ENCODE measurements around the gene GDPD3.

The GDPD3 gene

DNA sequence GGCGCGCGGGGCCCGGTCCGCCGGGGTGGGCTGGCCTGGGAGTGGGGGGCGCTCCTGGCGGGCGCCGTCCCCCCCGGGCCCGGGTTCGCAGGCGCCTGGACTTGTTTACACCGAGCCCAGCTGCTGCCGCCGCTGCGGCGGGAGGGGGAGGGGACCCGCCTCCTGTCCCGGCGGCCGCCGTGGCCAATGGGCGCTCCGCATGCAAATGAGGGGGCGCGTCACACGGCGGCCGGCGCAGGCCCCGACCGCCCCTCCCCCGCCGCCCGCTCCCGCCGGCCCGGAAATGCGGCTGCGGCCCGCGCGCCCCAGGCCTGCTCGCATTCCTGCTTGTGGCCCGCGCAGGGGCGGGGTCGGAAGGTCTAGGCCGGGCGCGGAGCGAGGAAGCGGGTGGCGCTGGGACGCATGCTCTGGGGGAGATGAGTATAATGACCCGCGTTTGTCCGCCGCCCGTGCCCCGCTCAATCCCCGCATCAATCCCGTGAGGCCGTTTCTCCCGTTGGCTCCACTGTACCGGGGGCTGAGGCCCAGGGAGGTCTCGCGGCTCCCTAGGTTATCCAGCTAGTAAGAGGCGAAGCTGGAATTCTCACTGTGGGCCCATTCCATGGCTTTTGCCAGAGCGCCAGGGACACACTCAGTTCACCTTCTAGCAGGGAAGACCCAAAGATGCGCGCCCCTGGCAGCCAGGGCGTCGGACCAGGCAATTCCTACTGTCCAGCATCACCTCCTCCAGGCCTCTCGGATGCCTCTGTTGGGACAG lies 17.1 kb downstream of the GDPD3 start, which contains the start of gene YPEL3:
TSS of gene YPEL3 (minus strand) at position 109 of the 757 bp plus-strand sequence. CDS start 731 bp downstream, outside the sequence.
- TF ChIP-seq, protein P1, sequence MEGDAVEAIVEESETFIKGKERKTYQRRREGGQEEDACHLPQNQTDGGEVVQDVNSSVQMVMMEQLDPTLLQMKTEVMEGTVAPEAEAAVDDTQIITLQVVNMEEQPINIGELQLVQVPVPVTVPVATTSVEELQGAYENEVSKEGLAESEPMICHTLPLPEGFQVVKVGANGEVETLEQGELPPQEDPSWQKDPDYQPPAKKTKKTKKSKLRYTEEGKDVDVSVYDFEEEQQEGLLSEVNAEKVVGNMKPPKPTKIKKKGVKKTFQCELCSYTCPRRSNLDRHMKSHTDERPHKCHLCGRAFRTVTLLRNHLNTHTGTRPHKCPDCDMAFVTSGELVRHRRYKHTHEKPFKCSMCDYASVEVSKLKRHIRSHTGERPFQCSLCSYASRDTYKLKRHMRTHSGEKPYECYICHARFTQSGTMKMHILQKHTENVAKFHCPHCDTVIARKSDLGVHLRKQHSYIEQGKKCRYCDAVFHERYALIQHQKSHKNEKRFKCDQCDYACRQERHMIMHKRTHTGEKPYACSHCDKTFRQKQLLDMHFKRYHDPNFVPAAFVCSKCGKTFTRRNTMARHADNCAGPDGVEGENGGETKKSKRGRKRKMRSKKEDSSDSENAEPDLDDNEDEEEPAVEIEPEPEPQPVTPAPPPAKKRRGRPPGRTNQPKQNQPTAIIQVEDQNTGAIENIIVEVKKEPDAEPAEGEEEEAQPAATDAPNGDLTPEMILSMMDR (IDR thresholded peaks at IDR 0.05) = no peak

DNA sequence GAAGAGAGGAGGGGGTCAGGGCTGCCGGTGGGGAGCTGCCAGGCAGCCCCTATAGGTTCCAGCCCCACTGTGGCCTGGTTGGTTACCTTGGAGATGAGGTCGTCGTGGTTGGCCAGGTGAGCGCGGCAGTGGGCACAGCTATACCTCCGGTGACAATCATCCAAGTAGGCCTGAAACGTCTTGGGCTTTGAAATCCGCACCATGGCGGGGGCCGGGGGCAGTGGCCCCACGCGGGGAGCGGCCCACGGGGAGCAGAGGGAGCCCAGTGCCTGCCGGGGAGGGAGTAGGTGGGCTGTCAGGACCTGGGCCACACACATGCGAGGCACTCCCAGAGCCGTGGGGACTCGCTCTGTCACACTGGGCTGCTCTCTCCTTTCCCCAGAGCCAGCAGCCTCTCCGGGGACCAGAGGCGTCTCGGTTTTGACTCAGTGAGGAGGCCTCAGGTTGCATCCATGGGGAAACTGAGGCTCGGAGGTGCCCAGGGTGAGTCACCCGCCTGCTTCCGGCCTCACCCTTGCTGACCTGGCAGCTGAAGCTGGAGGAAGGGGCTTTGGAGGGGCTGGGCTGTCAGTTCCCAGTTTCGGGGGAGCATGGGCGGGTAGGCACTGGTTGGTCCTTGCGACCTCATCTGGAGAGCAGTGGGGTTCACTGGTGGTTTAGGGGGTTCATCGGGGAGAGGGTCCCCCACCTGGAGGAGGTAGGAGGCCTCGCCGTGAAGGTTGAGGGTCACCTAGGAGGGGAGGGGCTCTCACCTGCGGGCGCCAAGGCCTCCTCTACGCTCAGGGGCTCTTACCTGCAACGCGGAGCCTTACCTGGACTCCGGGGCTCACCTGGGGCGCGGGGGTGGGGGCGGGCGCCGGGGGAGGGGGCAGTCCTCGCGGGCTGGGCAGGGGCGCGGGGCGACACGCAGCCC lies 17.9 kb downstream of the GDPD3 start:
- TF ChIP-seq, protein P1 (IDR thresholded peaks at IDR 0.05) = no peak

DNA sequence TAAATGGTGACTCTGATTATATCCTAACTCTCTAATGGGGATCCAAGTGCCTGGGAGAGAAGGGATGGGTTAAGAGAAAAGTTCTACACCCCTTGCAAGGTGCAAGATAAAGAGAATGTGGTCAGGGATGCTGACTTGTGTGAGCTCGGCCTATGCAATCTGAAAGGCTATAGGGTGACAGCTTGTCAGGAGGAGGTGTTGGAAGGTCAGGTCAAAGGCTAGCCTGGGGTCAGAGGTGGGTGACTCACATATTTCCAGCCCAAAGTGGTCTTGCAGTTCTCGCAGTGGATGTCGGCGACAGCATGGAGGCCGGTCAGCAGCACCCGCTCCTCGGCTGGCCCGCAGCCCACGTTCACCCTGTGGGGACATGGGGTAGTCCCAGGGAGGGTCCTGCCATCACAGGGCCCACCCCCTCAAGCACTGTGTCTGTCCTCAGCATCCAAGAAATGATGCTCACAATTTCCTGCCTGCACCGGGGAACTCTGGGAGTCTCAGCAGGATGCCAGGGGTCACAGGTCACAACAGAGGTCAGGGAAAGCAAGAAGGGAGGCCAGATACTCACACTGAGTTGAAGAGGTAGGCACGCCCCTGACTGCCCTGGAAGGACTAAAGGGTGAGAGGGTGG lies 18.7 kb downstream of the GDPD3 start:
- TF ChIP-seq, protein P1 (IDR thresholded peaks at IDR 0.05) = no peak

DNA sequence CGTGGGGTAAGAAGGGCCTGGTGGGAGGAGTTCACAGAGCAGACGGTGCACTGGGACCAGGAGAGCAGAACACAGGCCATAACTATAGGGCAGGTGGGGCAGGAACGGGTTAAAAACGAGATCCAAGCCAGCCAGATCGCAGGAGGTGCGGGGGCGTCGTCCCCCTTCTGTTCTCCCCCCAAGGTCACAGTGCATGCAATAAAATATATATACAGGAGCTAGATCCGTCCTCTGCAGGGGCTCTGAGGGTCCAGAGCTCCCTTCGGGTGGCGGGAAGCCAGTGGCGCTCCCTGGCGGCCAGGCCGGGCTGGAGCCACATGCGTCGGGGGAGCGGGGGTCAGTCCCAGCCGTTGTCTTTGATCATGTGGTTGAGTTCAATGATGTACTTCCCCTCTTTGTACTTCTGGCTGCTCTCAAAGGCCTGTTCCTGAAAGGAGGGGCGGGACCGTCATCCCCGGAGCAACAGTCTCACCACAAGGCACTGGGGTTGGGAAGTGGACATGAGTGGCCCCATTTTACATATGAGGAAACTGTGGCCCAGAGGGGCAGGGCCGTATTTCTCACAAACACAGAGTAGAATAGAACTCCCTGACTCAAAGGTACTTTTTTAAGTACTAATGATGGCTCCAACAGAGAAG lies 20.8 kb downstream of the GDPD3 start:
- TF ChIP-seq, protein P1 (IDR thresholded peaks at IDR 0.05) = no peak

DNA sequence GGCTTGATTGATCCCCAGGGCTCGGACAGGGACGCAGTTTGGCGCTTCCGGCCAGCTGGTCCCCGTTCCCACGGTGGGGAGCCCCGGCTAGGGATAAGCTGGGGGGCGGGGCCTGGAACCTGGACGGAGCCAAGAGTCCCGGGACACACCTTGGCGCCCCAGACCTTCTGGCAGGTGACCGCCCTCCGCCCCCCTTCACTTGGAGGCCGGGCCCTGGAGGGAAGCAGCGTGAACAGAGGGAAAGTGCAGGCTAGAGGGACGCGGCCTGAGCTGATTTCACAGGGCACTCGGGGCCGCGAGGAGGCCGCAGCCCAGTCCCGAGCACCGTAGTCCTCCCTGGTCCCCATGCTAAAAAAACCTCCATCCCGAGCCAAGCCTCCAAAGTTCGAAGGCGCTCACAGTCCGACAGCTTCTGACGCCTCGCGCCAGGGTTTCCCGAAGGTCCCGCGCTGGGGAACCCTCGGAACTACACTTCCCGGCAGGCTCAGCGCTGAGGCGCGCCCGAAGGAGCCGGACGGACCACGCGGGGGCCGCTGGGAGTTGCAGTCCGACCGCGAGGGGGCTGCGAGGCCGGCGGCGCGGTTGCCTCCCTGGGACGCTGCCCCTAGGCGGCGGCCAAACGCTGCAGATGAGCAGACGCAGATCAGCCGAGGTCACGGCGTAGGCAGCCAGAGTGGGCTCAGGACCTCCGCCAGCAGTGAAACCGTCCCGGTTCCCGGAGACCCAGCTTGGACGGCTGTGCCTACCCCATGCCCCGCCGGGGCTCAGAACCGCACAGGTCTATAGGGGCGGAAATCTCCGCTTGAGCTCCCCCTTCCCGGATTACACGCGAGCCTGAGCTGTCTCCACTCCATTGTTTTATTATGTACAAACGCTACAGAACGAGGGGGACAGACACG lies 21.6 kb downstream of the GDPD3 start, which contains the start of gene TBX6:
TSS of gene TBX6 (minus strand) at position 451 of the 899 bp plus-strand sequence. CDS start 731 bp downstream, outside the sequence.
- TF ChIP-seq, protein P1 (IDR thresholded peaks at IDR 0.05) = peak; percentile 72

DNA sequence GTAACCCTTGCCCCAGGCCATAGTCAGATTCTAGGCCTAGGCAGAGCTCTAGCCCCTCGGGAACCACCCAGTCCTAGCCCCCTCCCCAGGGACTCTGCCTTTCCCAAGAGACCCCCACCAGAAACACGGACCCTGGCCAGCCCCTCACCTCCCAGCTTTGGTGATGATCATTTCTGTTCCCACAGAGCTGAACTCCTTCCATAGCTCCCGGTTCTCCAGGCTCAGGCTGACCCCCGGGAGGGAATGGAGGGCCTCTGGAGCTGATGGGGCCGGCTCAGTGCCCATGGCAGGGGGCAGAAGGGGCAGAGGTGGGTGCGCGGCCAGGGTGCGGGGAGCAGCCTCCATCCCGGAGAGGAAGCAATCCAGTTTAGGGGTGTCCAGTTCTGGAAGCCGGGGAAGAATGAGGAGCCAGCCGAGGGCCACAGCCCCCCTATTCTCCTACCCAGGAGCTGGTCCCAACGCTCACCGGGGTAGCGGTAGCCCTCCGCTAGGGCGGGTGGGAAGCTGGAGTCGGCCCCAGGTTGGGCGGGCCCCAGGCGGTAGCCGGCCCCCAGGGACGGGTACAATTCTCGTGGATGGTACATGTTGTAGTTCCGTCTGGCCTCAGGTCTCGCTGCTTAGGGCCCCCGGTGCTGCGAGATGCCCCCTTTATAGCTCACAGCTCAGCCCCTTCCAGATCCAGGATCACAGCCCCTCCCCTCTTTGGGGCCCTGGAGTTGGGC lies 22.6 kb downstream of the GDPD3 start:
- TF ChIP-seq, protein P1 (IDR thresholded peaks at IDR 0.05) = no peak
